DND-41 (cell line): ENCODE results near the gene RPL5.

Experiments used
- CTCF ChIP-seq: IDR thresholded peaks from 2 replicates; pipeline ENCODE4 v1.5.1; 2012; ENCODE audit warnings: borderline replicate concordance, low read length, moderate library complexity, mild to moderate bottlenecking; ENCODE audit not compliant: poor library complexity, severe bottlenecking; ENCODE audit errors: extremely low read depth
- EZH2 ChIP-seq: IDR thresholded peaks from 3 replicates; pipeline ENCODE4 v1.6.1; 2012; ENCODE audit warnings: borderline replicate concordance, low read depth, mild to moderate bottlenecking, moderate library complexity, low read length, inconsistent platforms; ENCODE audit not compliant: severe bottlenecking

- peak; percentile 68 for TF ChIP-seq CTCF
- TF ChIP-seq EZH2 = no peak
Observed at GRCh38 chr1:92817986-92818764, 13.7 kb upstream of the RPL5 start.
